GM18951 (cell line): ENCODE results near the gene CELF2.

Experiments
- POLR2A ChIP-seq: IDR thresholded peaks from 4 replicates; pipeline ENCODE4 v1.6.1; 2011; ENCODE audit warnings: mild to moderate bottlenecking; ENCODE audit not compliant: insufficient read length, insufficient read depth; ENCODE audit errors: extremely low read depth
- in situ Hi-C: fragments of 300-500 bp; cut with MboI; formaldehyde crosslinking; loops from one replicate; pipeline ENCODE4 v1.12.0; 2022; ENCODE audit warnings: low sequenced_read_pairs, mixed read lengths, inconsistent platforms; ENCODE audit not compliant: unreplicated experiment

CELF2 gene

GRCh38 chr10:11326241-11326640, 308.6 kb downstream of the CELF2 start:
- no peak for TF ChIP-seq POLR2A
- in situ Hi-C loops: no loop called here

- in situ Hi-C loops: no loop called here
- TF ChIP-seq POLR2A: no peak
These were observed 309.4 kb downstream of the CELF2 start for GRCh38 chr10:11326913-11327616.

GRCh38 chr10:11328264-11329061, 310.8 kb downstream of the CELF2 start:
- TF ChIP-seq POLR2A: no peak
- in situ Hi-C loops: no loop called here

GRCh38 chr10:11329062-11329673, 311.5 kb downstream of the CELF2 start:
- in situ Hi-C loops: no loop called here
- no peak for TF ChIP-seq POLR2A

- no peak for TF ChIP-seq POLR2A
- in situ Hi-C loops: no loop called here
These were observed 312.8 kb downstream of the CELF2 start for GRCh38 chr10:11330383-11331045.

- in situ Hi-C loops: no loop called here
- no peak for TF ChIP-seq POLR2A
These were observed 313.4 kb downstream of the CELF2 start for GRCh38 chr10:11331046-11331577.

- in situ Hi-C loops: no loop called here
These were observed 314.1 kb downstream of the CELF2 start for GRCh38 chr10:11331726-11332125.

GRCh38 chr10:11332846-11333245, 315.2 kb downstream of the CELF2 start:
- no peak for TF ChIP-seq POLR2A
- in situ Hi-C loops: no loop called here

More at GRCh38 chr10:11331726-11332125, 314.1 kb downstream of the CELF2 start:
- TF ChIP-seq POLR2A: no peak

- no peak for TF ChIP-seq POLR2A
- in situ Hi-C loops: no loop called here
These were observed 316.8 kb downstream of the CELF2 start for GRCh38 chr10:11334436-11334835.

GRCh38 chr10:11335167-11335652, 317.5 kb downstream of the CELF2 start:
- TF ChIP-seq POLR2A: no peak
- in situ Hi-C loops: no loop called here

GRCh38 chr10:11335881-11336430, 318.3 kb downstream of the CELF2 start:
- TF ChIP-seq POLR2A: no peak
- in situ Hi-C loops: no loop called here

GRCh38 chr10:11336722-11337162, 319.1 kb downstream of the CELF2 start:
- TF ChIP-seq POLR2A: no peak
- in situ Hi-C loops: no loop called here
